Type B pancreatic cell (in vitro differentiated cells): Measurements from ENCODE around the gene SEMA5A. TPM values are rescaled to one million over a fixed set of nuclear protein-coding genes. Genes with fewer than 3 reads are reported as not detected.

Experiments
- DNase-seq: peaks from one replicate; pipeline ENCODE4 v3.0.0; 2021; ENCODE audit warnings: mixed read lengths; ENCODE audit not compliant: unreplicated experiment; ENCODE audit errors: extremely low spot score
- H3K27ac Mint-ChIP-seq: 2 replicates; pipeline ENCODE4 v1.8.0; 2021; ENCODE audit warnings: mild to moderate bottlenecking, mixed read lengths
- H3K27me3 Mint-ChIP-seq: 2 replicates; pipeline ENCODE4 v1.8.0; 2021; ENCODE audit warnings: mixed read lengths
- H3K36me3 Mint-ChIP-seq: 2 replicates; pipeline ENCODE4 v1.8.0; 2021; ENCODE audit warnings: mixed read lengths
- H3K4me1 Mint-ChIP-seq: one replicate; pipeline ENCODE4 v1.8.0; 2021; ENCODE audit warnings: mixed read lengths; ENCODE audit not compliant: unreplicated experiment
- H3K4me3 Mint-ChIP-seq: 2 replicates; pipeline ENCODE4 v1.8.0; 2021; ENCODE audit warnings: mild to moderate bottlenecking, mixed read lengths
- H3K9me3 Mint-ChIP-seq: 2 replicates; pipeline ENCODE4 v1.8.0; 2021; ENCODE audit warnings: mixed read lengths
- CTCF ChIP-seq: fragments of 200-600 bp; sonication (generic); conservative IDR thresholded peaks from 2 replicates; pipeline ENCODE4 v1.5.0; 2021; ENCODE audit warnings: antibody characterized with exemption, mild to moderate bottlenecking
- total RNA-seq: library from RNA; stranded (reverse); gene quantifications from 2 replicates; pipeline ENCODE4 v1.2.1, GENCODE V29; 2021; ENCODE audit warnings: low replicate concordance

The SEMA5A gene
- total RNA-seq, 1 donor from 2014 or later, result 92.9 TPM

GRCh38 chr5:9240431-9240830 lies 305.4 kb downstream of the SEMA5A start:
- Mint-ChIP-seq H3K27me3 (no peaks in the 10 kb centered on the region), H3K4me1 (peaks cover 11% of the 10 kb centered on the region), H3K9me3 (no peaks in the 10 kb centered on the region), H3K27ac (no peak overlapping the region), H3K36me3 (peaks cover 12% of the 10 kb centered on the region), H3K4me3 (no peak overlapping the region)
- TF ChIP-seq CTCF, result no peak
- no peak for DNase-seq

- Mint-ChIP-seq H3K4me1 (peaks cover 11% of the 10 kb centered on the region), H3K9me3 (no peaks in the 10 kb centered on the region), H3K4me3 (no peak overlapping the region), H3K36me3 (peaks cover 19% of the 10 kb centered on the region), H3K27ac (no peak overlapping the region), H3K27me3 (no peaks in the 10 kb centered on the region)
- no peak for TF ChIP-seq CTCF
- no peak for DNase-seq
These were observed 306.2 kb downstream of the SEMA5A start for GRCh38 chr5:9239626-9240025.

GRCh38 chr5:9239071-9239470 lies 306.8 kb downstream of the SEMA5A start:
- no peak overlapping the region for H3K27ac Mint-ChIP-seq
- peaks cover 19% of the 10 kb centered on the region for H3K36me3 Mint-ChIP-seq
- H3K4me3 Mint-ChIP-seq, result no peak overlapping the region
- no peaks in the 10 kb centered on the region for H3K9me3 Mint-ChIP-seq
- TF ChIP-seq CTCF, result no peak
- no peak for DNase-seq
- peaks cover 11% of the 10 kb centered on the region for H3K4me1 Mint-ChIP-seq
- no peaks in the 10 kb centered on the region for H3K27me3 Mint-ChIP-seq

- no peak for TF ChIP-seq CTCF
- H3K4me3 Mint-ChIP-seq, result no peak overlapping the region
- no peak overlapping the region for H3K27ac Mint-ChIP-seq
- H3K4me1 Mint-ChIP-seq, result peaks cover 8% of the 10 kb centered on the region
- no peaks in the 10 kb centered on the region for H3K27me3 Mint-ChIP-seq
- H3K36me3 Mint-ChIP-seq, result peaks cover 25% of the 10 kb centered on the region
- H3K9me3 Mint-ChIP-seq, result no peaks in the 10 kb centered on the region
- DNase-seq, result no peak
These were observed 312.2 kb downstream of the SEMA5A start for GRCh38 chr5:9233712-9234111.

- TF ChIP-seq CTCF, result no peak
- Mint-ChIP-seq H3K9me3 (no peaks in the 10 kb centered on the region), H3K4me1 (peaks cover 8% of the 10 kb centered on the region), H3K4me3 (no peak overlapping the region), H3K27me3 (no peaks in the 10 kb centered on the region), H3K27ac (no peak overlapping the region), H3K36me3 (peaks cover 31% of the 10 kb centered on the region)
- DNase-seq, result no peak
These were observed 312.8 kb downstream of the SEMA5A start for GRCh38 chr5:9233035-9233434.

- Mint-ChIP-seq H3K4me1 (peaks cover 8% of the 10 kb centered on the region), H3K27me3 (no peaks in the 10 kb centered on the region), H3K27ac (no peak overlapping the region), H3K4me3 (no peak overlapping the region), H3K9me3 (no peaks in the 10 kb centered on the region), H3K36me3 (peaks cover 32% of the 10 kb centered on the region)
- no peak for TF ChIP-seq CTCF
- DNase-seq, result no peak
These were observed 314.0 kb downstream of the SEMA5A start for GRCh38 chr5:9231842-9232241.
